ENCODE results near the gene COL24A1. TPM values are rescaled to one million over a fixed set of nuclear protein-coding genes. Genes with fewer than 3 reads are reported as not detected.
A peak's percentile ranks its signal among the peaks of the same experiment; 100 is the strongest.

COL24A1 gene
- total and polyA plus RNA-seq, 2 of the 13 experiments (the other 11 are each of a cell fraction or from before 2014, with no cell fraction given): 0.04 to 0.13 TPM

GRCh38 chr1:85746777-85747176 is 409.8 kb downstream of the COL24A1 start (continued):
- no peak for TF ChIP-seq PHF5A (CRISPR knock-in tag; IDR thresholded peaks at IDR 0.05; ENCODE audit: low read depth, unreplicated experiment)

DNA sequence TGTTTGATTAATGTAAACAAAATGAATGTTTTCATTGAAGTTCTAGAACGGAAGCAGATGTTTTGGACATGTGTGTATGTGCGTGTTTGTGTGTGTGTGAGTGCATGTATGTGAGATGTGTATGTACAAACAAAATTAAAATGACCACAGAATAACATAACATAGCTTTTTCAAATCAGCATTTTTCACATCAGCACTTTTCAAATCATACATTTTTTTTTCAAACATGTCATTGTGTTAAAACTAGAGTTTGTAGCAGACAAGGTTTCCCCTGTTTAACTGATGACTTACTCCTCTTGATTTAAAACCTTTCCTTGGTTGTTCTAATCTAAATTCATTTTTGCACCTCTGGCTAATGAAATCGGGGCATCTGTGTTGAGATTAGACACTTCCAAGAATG is 412.8 kb downstream of the COL24A1 start:
- DNase-seq (ENCODE audit: low spot score) (no peak), ATAC-seq (no peak), FAIRE-seq (no peak)
- H3K27me3 ChIP-seq (ENCODE audit: control insufficient read depth in 1 of 2, insufficient read depth in 2 of 2, low read length in 2 of 2): no peaks in the 10 kb centered on the region; a peak in 1 of 5 replicates
- H3K4me2 ChIP-seq (ENCODE audit: low read depth, low read length): no peak overlapping the region
- no peaks in the 10 kb centered on the region for H3K36me3 ChIP-seq (replicated peaks in 1 of 2; ENCODE audit: control insufficient read depth in 1 of 2, insufficient read depth in 2 of 2, low read length in 2 of 2)
- intact Hi-C loops (cut with micrococcal nuclease; ENCODE audit: unreplicated experiment) (no loop called here), in situ Hi-C loops (cut with HindIII; ENCODE audit: extremely low pct_ligation_motif_present, low pct_unique_long_range_greater_than_20kb) (no loop called here)
- ChIA-PET POLR2A (no interaction called here), CTCF (ENCODE audit: low intra/inter-chr PET ratio, low total read pairs) (no interaction called here)
- H3K9ac ChIP-seq (ENCODE audit: insufficient read depth, low read depth, low read length): no peak overlapping the region
- BruUV-seq (replicated peaks): no TSS peak
- H2AFZ ChIP-seq (ENCODE audit: low read length): no peak overlapping the region
- TF ChIP-seq ZNF205 (CRISPR knock-in tag; IDR thresholded peaks at IDR 0.05) (no peak), MAFK (conservative IDR thresholded peaks at IDR 0.05 in 1 of 2, IDR thresholded peaks at IDR 0.05 in 1 of 2; ENCODE audit: low read length in 2 of 2) (peak in 1 of 2 experiments; percentile 59; a peak in 2 of 4 replicates)
- H4K20me1 ChIP-seq (ENCODE audit: insufficient read depth, low read length): no peaks in the 10 kb centered on the region
- WGBS (ENCODE audit: low lambda C conversion rate): 3% methylated on average over 3 of the region's 3 CpGs
- no peaks in the 10 kb centered on the region for H3K4me1 ChIP-seq (ENCODE audit: insufficient read depth, low read length)
- no peaks in the 10 kb centered on the region for H3K79me2 ChIP-seq (ENCODE audit: insufficient read depth, low read length)
- no peak overlapping the region for H3K4me3 ChIP-seq (replicated peaks in 1 of 3; ENCODE audit: insufficient read depth in 1 of 3, low read depth in 2 of 3, low read length in 3 of 3)
- H3K9me3 ChIP-seq (ENCODE audit: low read length): no peaks in the 10 kb centered on the region
- no peak overlapping the region for H3K27ac ChIP-seq (ENCODE audit: extremely low read length, insufficient read depth, low read length)

DNA sequence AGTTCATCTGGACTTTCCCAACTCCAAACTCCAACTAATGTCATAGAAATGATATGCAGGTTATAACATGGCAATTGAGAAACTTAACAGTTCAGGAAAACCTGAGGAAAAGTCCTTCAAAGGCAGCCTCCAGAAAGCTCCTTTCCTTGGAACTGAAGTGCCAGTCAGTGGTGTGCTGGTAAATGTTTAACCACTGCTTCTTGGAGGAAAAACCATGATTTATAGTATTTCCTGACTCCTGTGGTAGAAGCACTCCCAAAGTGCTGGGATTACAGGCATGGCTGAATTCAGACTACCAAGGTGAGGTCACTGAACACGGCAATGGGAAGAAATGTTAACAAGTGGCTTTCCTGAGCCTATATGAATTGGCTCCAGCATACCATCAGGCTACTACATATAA is 421.6 kb downstream of the COL24A1 start:
- no peaks in the 10 kb centered on the region for H3K9me3 ChIP-seq (ENCODE audit: low read length)
- H3K79me2 ChIP-seq (ENCODE audit: insufficient read depth, low read length): no peaks in the 10 kb centered on the region
- no TSS peak for BruUV-seq (replicated peaks)
- no peak for ATAC-seq
- H2AFZ ChIP-seq (ENCODE audit: low read length): no peak overlapping the region
- no peaks in the 10 kb centered on the region for H3K36me3 ChIP-seq (replicated peaks in 1 of 2; ENCODE audit: control insufficient read depth in 1 of 2, insufficient read depth in 2 of 2, low read length in 2 of 2)
- no peak for FAIRE-seq
- ChIA-PET CTCF (ENCODE audit: low intra/inter-chr PET ratio, low total read pairs) (no interaction called here), POLR2A (no interaction called here)
- intact Hi-C loops (cut with micrococcal nuclease; ENCODE audit: unreplicated experiment) (no loop called here), in situ Hi-C loops (cut with HindIII; ENCODE audit: extremely low pct_ligation_motif_present, low pct_unique_long_range_greater_than_20kb) (no loop called here)
- H3K27ac ChIP-seq (ENCODE audit: extremely low read length, insufficient read depth, low read length): no peak overlapping the region
- H3K4me2 ChIP-seq (ENCODE audit: low read depth, low read length): no peak overlapping the region
- DNase-seq (ENCODE audit: low spot score): no peak
- H4K20me1 ChIP-seq (ENCODE audit: insufficient read depth, low read length): no peaks in the 10 kb centered on the region
- no peaks in the 10 kb centered on the region for H3K4me1 ChIP-seq (ENCODE audit: insufficient read depth, low read length)
- H3K27me3 ChIP-seq (ENCODE audit: control insufficient read depth in 1 of 2, insufficient read depth in 2 of 2, low read length in 2 of 2): no peaks in the 10 kb centered on the region; a peak in 1 of 5 replicates
- H3K4me3 ChIP-seq (replicated peaks in 1 of 3; ENCODE audit: insufficient read depth in 1 of 3, low read depth in 2 of 3, low read length in 3 of 3): no peak overlapping the region
- WGBS (ENCODE audit: low lambda C conversion rate): 32% methylated on average over 1 of the region's 1 CpG
- H3K9ac ChIP-seq (ENCODE audit: insufficient read depth, low read depth, low read length): no peak overlapping the region
- TF ChIP-seq MTF1 (CRISPR knock-in tag; IDR thresholded peaks at IDR 0.05) (no peak), EP300 (IDR thresholded peaks at IDR 0.05; ENCODE audit: low read depth in 2 of 2, low read length in 2 of 2) (no peak), EP300 (CRISPR knock-in tag; IDR thresholded peaks at IDR 0.05; ENCODE audit: borderline replicate concordance) (no peak), FLYWCH1 (CRISPR knock-in tag; IDR thresholded peaks at IDR 0.05) (no peak), ZNF770 (CRISPR knock-in tag; IDR thresholded peaks at IDR 0.05) (no peak), ATRX (CRISPR knock-in tag; IDR thresholded peaks at IDR 0.05; ENCODE audit: borderline replicate concordance) (no peak), ZSCAN20 (CRISPR knock-in tag; IDR thresholded peaks at IDR 0.05; ENCODE audit: borderline replicate concordance) (no peak), ZNF292 (CRISPR knock-in tag; IDR thresholded peaks at IDR 0.05; ENCODE audit: borderline replicate concordance, low read depth) (no peak), ZNF564 (CRISPR knock-in tag; IDR thresholded peaks at IDR 0.05) (no peak)
- TF ChIP-seq, protein P1, sequence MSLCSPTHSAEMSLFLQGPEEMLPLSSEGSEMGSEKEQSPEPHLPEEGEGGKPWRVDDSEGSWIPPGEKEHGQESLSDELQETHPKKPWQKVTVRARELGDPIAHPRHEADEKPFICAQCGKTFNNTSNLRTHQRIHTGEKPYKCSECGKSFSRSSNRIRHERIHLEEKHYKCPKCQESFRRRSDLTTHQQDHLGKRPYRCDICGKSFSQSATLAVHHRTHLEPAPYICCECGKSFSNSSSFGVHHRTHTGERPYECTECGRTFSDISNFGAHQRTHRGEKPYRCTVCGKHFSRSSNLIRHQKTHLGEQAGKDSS (CRISPR knock-in tag; IDR thresholded peaks at IDR 0.05; ENCODE audit: borderline replicate concordance, low read depth): no peak
